Stimulated activated CD4-positive, alpha-beta T cell treated with anti-CD3 and anti-CD28 coated beads, TNF-alpha, amount 100 ng/mL, for 24 hours (primary cell): ENCODE results near the gene ZNF774.
"Not testable (repeated sequence)": the region's sequence is repeated elsewhere in the genome, so short reads cannot be mapped to it uniquely, and the experiment has no call there.

Experiments used
- DNase-seq, 3 experiments: peaks; one replicate each; pipeline ENCODE4 v3.0.0-alpha.2; 2020; ENCODE audit warnings: low read depth in 3 of 3

Gene ZNF774

GRCh38 chr15:90388462-90389380 is 36.6 kb downstream of the ZNF774 start:
- peak in 2 of 3 experiments; percentile 18 to 53 for DNase-seq

DNA sequence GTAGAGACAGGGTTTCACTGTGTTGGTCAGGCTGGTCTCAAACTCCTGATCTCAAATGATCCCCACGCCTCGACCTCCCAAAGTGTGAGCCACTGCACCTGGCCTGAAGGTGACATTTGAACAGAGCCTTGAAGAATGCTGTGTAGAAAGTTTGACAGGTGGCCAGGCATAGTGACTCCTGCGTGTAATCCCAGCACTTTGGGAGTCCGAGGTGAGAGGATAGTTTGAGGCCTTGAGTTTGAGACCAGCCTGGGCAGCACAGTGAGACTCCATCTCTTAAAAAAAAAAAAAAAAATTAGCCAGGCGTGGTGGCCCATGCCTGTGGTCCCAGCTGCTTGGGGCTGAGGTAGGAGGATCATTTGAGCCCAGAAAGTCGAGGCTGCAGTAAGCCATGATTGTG is 37.4 kb downstream of the ZNF774 start:
- DNase-seq, result no peak

DNA sequence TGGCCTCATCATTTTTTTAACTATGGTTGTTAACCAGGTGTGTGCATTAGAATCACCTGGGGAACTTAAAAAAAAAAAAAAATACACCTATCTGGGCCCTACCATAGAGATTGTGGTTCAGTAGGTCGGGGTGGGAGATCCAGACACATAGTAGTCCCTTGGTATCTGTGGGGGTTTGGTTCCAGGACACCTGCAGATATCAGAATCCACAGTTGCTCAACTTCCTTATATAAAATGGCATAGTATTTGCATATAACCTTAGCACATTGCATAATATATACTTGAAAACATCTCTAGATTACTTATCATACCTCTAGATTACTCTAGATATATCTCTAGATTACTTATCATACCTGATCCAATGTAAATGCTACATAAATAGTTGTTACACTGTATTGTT is 41.0 kb downstream of the ZNF774 start:
- DNase-seq, result no peak

- no peak for DNase-seq
These were observed 42.0 kb downstream of the ZNF774 start for GRCh38 chr15:90394074-90394473.

GRCh38 chr15:90394748-90395442 is 42.8 kb downstream of the ZNF774 start:
- no peak for DNase-seq

DNA sequence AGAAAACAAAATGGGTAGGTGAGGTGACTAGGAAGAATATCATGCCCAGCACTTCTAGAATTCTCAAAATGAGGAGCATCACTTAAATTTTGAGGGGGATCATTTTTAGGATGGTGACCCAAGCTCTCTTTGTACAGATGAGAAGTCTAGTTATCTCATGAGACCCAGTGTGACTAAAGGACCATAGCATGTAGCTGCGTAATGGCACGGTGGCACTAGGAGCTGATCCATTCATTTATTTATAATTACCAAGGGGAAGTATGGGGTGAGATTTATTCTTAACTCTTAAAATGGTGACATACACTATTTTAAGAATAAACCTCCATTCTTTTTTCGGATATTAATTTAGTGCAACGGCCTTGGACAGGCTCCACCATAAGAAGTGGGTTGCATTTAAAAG is 44.2 kb downstream of the ZNF774 start:
- DNase-seq, result no peak

DNA sequence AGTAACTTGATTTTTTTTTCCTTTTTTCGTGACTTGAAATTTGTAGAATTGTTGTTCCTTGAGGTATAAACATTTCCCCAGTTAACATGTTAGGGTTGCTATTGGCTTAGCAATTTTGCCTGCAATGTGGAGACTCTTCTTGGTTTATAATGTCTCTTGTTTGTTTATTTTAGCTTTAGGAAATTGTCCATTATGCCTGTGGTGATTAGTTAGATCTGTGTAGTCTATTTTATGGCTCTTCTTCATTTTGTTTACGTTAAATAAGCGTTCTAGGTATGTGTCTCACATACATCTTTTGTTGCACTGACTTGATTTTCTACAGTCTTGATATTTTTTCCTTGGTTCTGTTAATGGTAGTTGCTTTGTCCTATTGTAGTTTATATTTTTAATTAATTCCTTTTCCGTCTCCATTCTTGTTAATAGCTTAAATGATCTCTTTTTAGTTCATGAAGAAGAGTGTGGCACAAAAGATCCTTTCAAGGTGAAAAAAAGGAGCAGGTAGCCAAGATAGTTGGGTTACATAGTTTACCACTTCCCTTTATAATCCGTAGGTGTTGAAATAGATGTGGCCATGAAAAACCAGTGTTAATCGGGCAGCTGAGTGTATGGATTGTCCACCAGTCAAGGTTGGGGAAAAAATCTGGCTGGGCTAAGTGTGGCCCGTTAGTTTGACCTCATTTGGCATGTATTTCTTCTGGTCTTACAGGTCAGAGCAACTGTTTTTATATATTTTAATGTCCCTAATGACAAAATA is 48.1 kb downstream of the ZNF774 start:
- no peak for DNase-seq

GRCh38 chr15:90400759-90401314 is 48.8 kb downstream of the ZNF774 start:
- DNase-seq, result peak in 2 of 3 experiments; percentile 31 to 37

DNA sequence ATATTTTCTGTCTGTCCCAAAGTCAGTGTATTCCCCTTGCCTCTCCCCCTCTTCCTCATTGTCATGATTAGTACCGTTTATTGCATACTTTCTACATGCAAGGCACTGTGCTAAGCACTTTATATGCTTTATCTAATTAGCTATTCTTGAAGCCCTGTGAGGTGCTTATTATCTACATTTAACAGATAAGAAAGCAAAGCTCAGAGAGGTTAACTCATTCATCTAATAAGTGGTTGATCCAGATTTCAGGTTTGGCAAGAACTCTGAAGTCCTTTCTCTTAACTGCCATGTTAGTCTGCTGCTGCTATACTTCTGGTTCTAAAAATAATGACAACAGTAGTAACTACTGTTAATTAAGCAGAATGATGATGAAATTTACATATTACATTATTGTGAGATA is 49.4 kb downstream of the ZNF774 start:
- DNase-seq, result no peak

DNA sequence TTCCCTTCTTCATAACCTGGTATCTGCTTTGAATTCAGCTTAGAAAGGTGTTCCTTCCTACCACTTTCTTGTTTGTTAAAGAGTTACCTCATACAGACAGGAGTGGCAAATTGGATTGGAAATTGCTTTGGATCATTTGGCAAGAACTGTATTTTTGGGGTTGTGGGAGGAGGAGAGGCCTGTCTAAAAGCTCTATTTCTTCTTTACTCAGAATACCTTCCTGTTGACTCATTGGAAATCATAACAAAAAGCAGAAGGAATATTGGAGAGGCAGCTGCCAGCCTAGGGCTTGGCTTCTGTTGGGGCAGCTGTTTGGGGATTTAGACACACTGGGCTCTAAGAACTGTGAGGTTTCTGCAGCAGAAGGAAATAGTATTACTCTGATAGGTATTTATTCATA is 50.1 kb downstream of the ZNF774 start:
- DNase-seq, result no peak

GRCh38 chr15:90402767-90403166 is 50.7 kb downstream of the ZNF774 start:
- DNase-seq, result no peak

DNA sequence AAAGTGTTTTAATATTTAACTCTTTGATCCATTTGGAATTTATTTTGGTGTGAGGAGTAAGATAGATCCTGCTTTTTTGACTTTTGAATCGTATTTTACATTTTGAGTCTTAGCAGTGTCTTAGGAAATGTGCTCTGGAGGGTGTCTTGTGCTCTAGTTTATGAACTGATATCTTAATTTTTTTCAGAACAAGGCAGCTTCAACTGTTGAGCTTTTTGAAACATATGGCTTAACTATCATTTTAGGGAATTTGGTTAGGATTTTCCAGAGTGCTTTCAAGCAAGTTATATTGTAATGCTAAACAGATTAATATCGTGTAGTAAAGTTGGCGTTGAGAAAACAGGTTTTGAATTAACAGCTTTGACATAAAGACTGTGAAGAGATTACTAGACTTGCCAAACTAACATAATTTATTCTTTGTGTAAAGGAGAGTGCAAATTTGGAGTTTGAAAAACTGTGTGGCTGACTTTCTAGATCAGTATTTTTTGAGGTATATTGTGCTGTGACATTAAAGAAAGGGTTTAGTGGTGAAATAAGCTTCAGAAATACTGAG is 53.0 kb downstream of the ZNF774 start:
- DNase-seq, result no peak

DNA sequence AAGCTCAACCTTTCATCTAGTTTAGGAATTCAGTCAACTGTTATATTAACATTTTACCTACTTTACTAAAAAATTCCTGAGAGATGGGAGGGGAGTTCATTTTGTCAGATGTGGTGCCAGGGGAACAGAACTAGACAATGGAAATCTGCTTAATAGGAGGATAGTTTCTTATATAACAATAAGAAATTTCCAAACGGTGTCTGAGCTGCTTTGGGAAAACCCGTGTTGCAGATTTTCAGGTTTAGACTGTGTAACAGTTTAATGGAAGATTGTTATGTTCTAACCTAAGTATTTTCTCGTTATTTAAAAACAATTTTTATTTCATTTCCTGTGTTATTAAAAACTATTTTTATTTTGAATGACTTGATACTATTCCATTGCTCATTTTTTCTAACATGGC is 55.3 kb downstream of the ZNF774 start:
- DNase-seq, result no peak

GRCh38 chr15:90407871-90408317 is 55.8 kb downstream of the ZNF774 start:
- no peak for DNase-seq

GRCh38 chr15:90408657-90409056 is 56.6 kb downstream of the ZNF774 start:
- DNase-seq, result no peak

- DNase-seq, result not testable (repeated sequence)
These were observed 57.5 kb downstream of the ZNF774 start for GRCh38 chr15:90409587-90409986.

DNA sequence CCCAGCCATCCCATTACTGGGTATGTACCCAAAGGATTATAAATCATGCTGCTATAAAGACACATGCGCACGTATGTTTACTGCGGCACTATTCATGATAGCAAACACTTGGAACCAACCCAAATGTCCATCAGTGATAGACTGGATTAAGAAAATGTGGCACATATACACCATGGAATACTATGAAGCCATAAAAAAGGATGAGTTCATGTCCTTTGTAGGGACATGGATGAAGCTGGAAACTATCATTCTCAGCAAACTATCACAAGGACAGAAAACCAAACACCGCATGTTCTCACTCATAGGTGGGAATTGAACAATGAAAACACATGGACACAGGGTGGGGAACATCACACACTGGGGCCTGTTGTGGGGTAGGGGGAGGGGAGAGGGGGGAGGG is 58.2 kb downstream of the ZNF774 start:
- DNase-seq, result not testable (repeated sequence)

GRCh38 chr15:90411176-90411575 is 59.1 kb downstream of the ZNF774 start:
- no peak for DNase-seq
